Nephron progenitor cell (in vitro differentiated cells): Measurements from ENCODE around the gene ANKRD24.
A peak's percentile ranks its signal among the peaks of the same experiment; 100 is the strongest.

ENCODE experiments used
- DNase-seq: peaks from one replicate; pipeline ENCODE4 v3.0.0; 2021
- H3K27ac Mint-ChIP-seq: 2 replicates; pipeline ENCODE4 v1.8.0; 2021; ENCODE audit warnings: mild to moderate bottlenecking, moderate library complexity, mixed read lengths
- H3K27me3 Mint-ChIP-seq: 2 replicates; pipeline ENCODE4 v1.8.0; 2021; ENCODE audit warnings: mild to moderate bottlenecking, low read depth, mixed read lengths; ENCODE audit not compliant: poor library complexity
- H3K36me3 Mint-ChIP-seq: 2 replicates; pipeline ENCODE4 v1.8.0; 2021; ENCODE audit warnings: low read depth, mixed read lengths
- H3K4me1 Mint-ChIP-seq: 2 replicates; pipeline ENCODE4 v1.8.0; 2021; ENCODE audit warnings: mixed read lengths
- H3K4me3 Mint-ChIP-seq: 2 replicates; pipeline ENCODE4 v1.8.0; 2021; ENCODE audit warnings: mild to moderate bottlenecking, moderate library complexity, mixed read lengths
- H3K9me3 Mint-ChIP-seq: 2 replicates; pipeline ENCODE4 v1.8.0; 2021; ENCODE audit warnings: mild to moderate bottlenecking, moderate library complexity, mixed read lengths
- CTCF ChIP-seq: fragments of 200-600 bp; sonication (generic); IDR thresholded peaks from 2 replicates; pipeline ENCODE4 v1.5.0; 2021; ENCODE audit warnings: antibody characterized with exemption

Gene ANKRD24

GRCh38 chr19:4172861-4173473, 9.5 kb upstream of the ANKRD24 start:
- no peaks in the 10 kb centered on the region for H3K4me1 Mint-ChIP-seq
- H3K4me3 Mint-ChIP-seq, result no peak overlapping the region
- H3K27me3 Mint-ChIP-seq, result peaks cover 51% of the 10 kb centered on the region
- H3K36me3 Mint-ChIP-seq, result no peaks in the 10 kb centered on the region
- no peak overlapping the region for H3K27ac Mint-ChIP-seq
- no peak for TF ChIP-seq CTCF
- H3K9me3 Mint-ChIP-seq, result no peaks in the 10 kb centered on the region
- peak; percentile 98 for DNase-seq

GRCh38 chr19:4173479-4174212, 8.8 kb upstream of the ANKRD24 start:
- no peak for DNase-seq
- H3K27me3 Mint-ChIP-seq, result peaks cover 44% of the 10 kb centered on the region
- no peak overlapping the region for H3K4me3 Mint-ChIP-seq
- H3K36me3 Mint-ChIP-seq, result no peaks in the 10 kb centered on the region
- H3K4me1 Mint-ChIP-seq, result no peaks in the 10 kb centered on the region
- no peak for TF ChIP-seq CTCF
- H3K9me3 Mint-ChIP-seq, result no peaks in the 10 kb centered on the region
- H3K27ac Mint-ChIP-seq, result no peak overlapping the region

GRCh38 chr19:4174213-4174894, 8.1 kb upstream of the ANKRD24 start:
- H3K36me3 Mint-ChIP-seq, result peaks cover 3% of the 10 kb centered on the region
- no peak for TF ChIP-seq CTCF
- no peaks in the 10 kb centered on the region for H3K9me3 Mint-ChIP-seq
- H3K27ac Mint-ChIP-seq, result no peak overlapping the region
- H3K4me3 Mint-ChIP-seq, result no peak overlapping the region
- no peaks in the 10 kb centered on the region for H3K4me1 Mint-ChIP-seq
- DNase-seq, result no peak
- peaks cover 39% of the 10 kb centered on the region for H3K27me3 Mint-ChIP-seq

- Mint-ChIP-seq H3K4me3 (no peak overlapping the region), H3K27me3 (peaks cover 37% of the 10 kb centered on the region), H3K9me3 (no peaks in the 10 kb centered on the region), H3K27ac (no peak overlapping the region), H3K36me3 (peaks cover 11% of the 10 kb centered on the region), H3K4me1 (no peaks in the 10 kb centered on the region)
- no peak for TF ChIP-seq CTCF
- DNase-seq, result no peak
Observed at GRCh38 chr19:4174895-4175668, 7.4 kb upstream of the ANKRD24 start.

- Mint-ChIP-seq H3K36me3 (peaks cover 12% of the 10 kb centered on the region), H3K4me3 (no peak overlapping the region), H3K27ac (peak overlapping the region; percentile 51), H3K4me1 (no peaks in the 10 kb centered on the region), H3K27me3 (peaks cover 33% of the 10 kb centered on the region), H3K9me3 (no peaks in the 10 kb centered on the region)
- DNase-seq, result no peak
- TF ChIP-seq CTCF, result no peak
Observed at GRCh38 chr19:4175669-4175931, 6.9 kb upstream of the ANKRD24 start.
